GM19035 (cell line): ENCODE measurements around the gene SLC16A3.
"Not testable (repeated sequence)": the region's sequence is repeated elsewhere in the genome, so short reads cannot be mapped to it uniquely, and the experiment has no call there.

Experiments
- ATAC-seq: cut with Tn5 transposase; IDR thresholded peaks from one replicate; pipeline ENCODE4 v1.9.1; 2021; ENCODE audit not compliant: unreplicated experiment

The SLC16A3 gene

DNA sequence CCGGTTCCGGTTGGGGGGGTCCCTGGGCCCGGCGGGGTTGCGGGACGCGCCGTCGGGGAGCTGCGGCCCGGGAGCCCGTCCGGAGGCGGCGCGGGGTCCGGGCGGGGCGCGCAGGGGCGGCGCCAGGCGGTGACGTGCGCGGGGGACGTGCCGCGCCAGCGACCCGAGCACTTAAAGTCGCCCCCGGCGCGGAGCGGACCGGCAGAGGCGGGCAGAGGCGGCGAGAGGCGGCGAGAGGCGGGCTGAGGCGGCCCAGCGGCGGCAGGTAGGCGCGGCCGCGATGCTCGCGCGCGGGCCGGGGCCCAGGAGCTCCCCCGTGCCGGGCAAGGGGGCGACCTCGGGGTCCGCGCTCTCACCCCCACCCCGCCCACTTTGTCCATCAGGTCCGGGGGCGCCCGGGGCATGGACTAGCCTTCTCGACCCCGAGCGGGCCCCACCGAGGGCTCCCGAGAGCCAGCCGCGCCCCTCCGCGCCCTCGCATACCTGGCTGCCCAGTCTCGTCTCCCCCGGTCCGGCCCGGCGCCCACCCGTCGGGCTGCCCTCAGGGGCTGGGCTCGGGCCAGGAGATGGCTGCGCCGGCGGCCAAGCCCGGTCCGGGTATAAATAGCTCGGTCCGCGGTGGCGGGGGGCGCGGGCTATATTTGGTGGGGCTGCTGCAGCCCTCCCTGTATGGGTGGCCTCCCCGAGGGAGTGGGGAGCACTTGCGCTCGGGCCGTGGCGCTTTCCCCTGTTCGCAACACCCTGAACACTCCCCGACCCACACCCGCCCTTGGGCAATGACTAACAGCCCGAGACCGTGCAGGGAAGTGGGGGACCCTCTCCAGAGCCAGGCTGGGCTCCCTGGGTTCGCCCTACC, at the start of gene SLC16A3:
SLC16A3 (plus strand) TSS at position 201 of the 856 bp plus-strand sequence. CDS start 6,967 bp downstream, outside the sequence.
- ATAC-seq: peak; percentile 48

DNA sequence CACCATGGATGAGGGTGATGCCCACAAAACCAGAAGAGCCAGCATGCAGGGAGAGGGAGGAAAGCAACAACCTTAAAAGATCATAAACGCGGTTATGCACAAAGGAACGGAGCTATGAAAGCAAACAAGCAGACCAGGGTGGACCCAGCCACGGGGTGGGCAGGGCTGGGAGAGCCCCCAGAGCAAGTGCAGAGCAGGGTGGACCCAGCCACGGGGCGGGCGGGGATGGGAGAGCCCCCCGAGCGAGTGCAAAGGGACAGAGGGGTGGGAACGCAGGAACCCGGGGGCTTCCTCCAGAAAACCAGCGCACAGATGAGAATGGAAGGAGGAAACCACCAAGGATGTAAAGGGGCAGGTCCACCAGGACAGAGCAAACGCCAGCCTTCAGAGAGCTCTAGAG, 49.4 kb upstream of the SLC16A3 start:
- no peak for ATAC-seq

DNA sequence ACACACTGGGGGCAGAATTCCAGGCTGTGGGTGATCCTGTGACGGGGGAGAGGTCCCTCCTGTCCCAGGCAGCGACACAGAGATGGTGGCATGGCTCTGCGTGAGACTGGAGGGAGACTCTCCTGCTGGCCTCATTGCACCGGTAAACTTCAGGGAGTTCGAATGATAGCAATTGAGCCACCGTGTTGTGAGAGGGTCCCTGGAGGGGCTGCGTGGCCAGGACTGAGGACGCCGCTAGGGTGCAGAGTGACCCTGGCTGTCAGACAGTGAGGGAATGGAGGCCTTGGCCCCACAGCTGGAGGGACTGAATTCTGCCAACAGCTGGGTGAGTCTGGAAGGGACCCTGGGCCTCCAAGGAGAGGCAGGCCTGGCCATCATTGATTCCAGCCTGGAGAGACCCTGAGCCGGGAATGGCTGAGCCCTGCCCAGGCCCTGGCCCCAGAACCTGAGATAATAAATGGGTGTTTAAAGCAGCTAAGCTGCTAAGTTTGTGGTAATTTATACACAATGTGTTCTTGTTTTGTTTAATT, 48.8 kb upstream of the SLC16A3 start:
- ATAC-seq: no peak

DNA sequence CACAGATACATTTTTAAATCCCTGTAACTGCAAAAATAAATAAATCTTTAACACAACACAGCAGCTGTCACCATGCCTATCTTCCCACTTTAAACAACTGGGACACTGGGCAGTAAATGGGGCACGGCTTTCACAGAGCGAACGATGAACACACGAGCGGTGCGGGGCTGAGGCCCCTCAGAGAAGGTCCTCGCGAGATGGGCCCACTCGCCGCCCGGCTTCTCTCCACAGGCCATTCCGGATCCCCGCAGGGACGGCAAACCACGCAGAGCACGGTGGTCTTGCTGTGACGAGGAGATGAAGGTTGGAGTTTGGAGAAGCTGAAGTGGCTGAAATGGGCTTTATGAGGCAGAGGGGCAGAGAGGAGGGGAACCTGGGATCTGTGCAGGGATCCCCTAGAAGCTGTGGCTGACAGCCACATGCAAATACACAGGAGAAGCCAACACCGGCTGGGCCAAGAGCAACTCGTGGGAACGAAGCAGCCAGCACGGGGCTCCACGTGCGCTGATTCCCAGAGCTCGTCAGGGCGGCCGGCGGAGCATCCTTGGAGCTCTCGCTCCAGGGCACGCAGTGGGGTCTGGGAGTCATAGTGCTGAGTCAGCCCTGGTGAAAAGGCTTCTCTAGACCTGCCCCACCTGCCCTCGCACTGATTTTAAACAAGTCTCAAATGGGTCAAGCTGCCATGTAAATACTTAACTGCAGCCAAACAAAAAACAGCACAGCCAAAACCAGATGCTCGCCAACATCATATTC, 47.9 kb upstream of the SLC16A3 start:
- no peak for ATAC-seq

DNA sequence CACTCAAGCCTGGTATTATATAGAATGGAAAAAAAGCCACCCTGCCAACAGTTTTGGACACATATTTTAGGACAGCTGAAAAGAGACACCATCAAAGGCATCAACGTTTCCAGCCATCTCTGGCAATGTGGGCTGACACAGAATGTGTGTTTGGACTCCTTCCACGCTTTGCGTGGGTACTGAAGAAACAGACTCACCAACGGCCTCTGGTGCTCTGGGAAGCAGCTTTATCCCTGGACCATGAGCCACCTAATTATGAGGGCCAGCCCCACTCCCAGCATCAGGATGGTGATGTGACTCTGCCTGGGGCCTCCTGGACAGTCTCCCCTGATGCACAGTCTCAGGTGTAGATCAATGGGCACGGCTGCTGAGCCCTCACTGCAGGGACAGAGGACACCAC, 44.1 kb upstream of the SLC16A3 start:
- ATAC-seq: no peak

DNA sequence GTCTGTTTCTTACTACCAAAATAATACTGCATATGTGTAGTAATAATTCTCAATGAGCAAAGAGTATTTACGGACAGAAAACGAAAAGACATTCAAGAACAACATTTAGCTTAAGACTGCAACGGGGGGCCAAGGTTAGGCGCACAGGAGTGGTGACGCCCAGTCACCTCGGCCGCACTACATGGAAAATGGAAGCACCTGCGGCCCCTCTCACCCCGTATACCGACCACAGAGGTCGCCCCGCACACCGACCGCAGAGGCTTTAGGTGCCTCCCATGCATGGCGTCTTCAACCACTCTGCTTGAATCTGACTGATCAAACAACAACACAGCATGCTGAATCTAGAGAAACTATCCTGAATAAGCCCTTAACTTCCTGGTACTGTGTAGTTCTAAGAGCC, 42.6 kb upstream of the SLC16A3 start:
- no peak for ATAC-seq

DNA sequence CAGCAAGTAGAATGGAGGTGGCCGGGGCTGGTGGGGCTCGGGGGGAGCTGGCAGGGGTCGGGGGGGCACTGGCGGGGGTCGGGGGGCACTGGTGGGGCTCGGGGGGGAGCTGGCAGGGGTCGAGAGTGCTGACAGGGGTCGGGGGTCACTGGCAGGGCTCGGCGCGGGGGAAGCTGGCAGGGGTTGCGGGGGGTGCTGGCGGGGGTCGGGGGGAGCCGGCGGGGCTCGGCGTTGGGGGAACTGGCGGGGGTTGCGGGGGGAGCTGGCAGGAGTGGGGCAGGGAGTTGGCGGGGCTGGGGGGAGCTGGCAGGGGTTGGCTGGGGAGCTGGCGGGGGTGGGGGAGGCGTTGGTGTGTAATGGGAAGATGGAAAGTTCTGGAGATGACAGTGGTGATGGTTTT, 41.3 kb upstream of the SLC16A3 start:
- no peak for ATAC-seq

DNA sequence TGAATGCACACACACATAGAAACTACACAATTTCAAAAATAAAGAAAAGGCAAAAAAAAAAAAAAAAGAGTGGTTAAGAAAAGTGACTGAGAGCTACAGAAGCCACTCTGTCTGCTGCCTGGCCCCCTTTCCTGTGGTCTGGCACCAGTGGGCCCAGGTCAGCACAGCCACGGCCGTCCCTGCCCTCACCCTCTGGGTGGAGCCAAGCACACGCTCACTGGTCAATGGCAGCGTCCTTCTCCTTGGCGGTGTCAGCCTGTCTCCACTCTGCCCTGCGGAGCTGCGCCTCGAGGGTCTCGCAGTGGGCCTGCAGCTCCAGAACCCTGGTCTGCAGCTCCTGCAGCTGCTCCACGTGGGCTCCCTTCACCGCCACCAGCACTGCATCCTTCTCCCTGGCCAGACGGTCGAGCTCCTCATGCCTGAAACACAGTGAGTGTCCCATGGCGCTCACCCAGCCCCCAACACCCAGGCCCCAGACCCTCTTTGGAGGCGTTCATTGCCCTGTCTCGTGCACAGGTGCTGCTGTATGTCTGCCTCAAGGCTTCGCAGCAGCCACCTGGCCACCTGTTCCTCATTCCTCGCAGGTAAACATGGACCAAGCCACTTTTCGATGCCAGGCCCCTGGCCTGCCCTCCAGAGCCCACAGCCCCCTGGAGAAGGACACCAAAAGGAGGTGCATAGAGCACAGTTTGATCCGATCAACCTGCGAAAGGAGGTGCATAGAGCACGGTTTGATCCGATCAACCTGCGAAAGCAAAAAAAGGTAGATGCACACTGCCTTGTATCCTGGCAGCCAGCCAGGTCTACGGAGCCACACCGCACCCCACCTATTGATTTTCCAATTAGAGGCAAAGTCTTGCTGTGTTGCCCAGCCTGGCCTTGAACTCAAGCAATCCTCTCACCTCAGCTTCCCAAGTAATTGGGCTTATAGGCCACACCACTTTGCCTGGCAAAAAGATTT, 40.6 kb upstream of the SLC16A3 start:
- no peak for ATAC-seq

DNA sequence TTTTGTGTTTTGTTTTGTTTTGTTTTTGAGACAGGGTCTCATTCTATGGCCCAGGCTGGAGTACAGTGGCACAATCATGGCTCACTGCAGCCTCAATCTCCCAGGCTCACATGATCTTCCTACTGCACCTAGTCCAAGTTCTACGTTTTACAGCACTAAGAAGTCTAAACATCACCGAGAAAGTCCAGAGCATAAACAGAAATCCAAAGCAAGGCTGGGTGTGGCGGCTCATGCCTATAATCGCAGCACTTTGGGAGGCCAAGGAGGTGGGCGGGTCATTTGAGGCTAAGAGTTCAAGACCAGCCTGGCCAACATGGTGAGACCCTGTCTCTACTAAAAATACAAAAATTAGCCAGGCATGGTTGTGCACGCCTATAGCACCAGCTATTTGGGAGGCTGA, 35.8 kb upstream of the SLC16A3 start:
- not testable (repeated sequence) for ATAC-seq

DNA sequence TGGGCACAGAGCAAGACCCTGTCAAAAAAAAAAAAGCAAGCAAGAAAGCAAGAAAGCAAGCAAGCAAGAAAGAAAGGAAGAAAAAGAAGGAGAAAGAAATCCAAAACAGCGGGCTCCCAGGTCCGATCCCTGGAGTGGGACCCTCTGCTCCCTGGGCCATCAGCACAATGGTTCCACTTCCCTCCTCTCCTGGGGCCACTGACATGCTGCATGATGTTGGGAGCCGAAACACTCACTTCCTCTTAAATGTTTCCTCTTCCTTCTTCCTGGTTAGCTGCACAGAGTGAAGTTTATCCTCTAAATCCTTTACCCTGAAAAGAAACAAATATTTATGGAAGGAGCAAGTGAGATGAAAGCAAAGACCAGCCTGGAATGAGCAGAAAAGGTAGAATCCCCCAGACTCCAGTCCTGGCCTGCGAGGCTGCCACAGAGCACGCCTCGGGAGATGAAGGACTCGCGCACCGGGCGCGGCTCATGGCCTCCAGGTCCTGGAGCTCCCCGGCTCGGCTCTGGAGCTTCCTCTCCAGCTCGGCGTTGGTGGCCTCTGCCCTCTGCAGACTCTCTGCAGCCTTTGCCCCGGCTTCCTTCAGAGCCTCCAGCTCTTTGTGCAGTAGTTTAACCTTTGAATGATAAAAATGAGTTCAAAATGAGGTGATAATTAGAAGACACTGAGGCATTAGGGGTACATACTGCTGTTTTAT, 35.2 kb upstream of the SLC16A3 start:
- no peak for ATAC-seq

DNA sequence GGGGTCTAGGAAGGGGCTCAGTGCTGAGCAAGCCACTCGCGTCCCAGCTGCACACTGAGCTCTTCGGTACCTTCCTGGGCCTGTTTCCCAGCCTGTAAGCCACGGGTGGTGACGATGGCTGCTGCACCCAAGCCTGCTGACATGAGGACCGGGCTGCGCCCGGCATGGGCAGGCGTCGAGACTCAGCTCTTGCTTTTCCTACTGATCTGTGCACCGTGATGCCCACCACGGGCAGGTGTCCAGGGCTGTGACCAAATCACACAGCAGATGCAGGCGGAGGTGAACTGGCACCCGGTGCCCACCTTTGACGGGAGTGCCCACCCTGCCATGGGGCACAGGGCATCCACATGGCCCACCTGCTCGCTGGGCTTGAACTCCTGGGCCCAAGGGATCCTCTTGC, 34.1 kb upstream of the SLC16A3 start:
- ATAC-seq: no peak

DNA sequence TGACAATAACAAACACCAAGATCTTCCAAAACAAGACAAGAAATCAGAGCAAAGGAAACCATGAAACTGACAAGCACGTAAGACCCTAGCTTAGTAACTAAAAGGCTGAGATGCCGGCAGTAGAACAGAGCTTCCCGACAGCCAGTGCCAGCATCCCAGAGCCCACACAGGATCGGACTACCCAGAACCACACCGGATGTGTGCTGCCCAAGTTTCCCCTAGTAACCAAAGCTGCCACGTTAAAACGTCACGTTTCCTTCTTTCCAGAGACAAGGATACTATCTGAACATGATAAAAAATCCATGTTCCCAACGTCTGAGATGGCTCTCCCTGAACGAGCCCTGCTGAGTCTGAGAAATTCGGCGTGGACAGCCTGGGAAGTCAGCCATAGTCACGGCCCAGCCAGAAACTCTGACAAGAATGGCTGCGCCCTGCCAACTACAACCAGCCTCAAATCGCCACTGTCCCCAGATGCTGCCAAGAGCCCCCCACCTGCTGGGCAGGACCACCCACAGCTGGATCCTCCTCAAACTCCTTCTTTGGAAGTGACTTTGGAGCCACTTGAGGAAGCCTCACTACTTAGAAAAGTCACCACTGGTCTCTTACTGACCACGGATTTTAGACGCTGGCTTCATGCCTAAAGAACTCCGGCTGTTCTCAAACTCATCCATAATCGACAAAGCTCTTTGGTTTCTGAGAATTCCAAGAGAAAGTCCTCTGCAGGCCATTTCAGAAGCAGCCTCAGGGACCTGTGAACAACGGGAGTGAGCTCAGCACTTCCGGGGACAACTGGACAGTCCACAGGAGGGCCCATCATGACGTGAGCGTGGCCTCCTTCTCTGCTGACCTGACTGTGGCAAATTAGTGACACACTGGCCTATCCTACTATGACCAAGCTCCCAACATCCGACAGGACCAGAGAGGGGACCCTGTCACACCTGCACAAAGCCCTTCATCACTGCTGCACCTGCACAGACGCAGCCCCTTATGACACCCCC, 32.9 kb upstream of the SLC16A3 start:
- no peak for ATAC-seq

DNA sequence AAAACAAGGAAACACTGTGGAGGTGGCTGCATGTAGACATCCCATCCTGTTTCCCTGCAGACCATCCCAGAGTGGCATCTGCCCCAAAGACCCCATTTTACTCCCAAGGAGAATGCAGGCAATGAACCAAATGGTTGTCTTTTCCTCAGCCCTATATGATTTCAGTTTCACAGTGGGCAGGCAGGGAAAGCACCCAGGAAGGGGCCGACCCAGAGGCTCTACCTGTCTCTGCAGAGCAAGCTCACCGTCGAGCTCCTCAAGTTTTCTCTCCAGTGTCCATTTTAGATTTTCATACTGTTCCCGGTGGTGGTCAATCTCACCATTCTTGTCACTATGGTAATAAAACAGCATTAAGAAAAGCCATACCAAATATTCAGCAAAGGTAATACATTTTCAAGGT, 30.8 kb upstream of the SLC16A3 start:
- ATAC-seq: no peak

DNA sequence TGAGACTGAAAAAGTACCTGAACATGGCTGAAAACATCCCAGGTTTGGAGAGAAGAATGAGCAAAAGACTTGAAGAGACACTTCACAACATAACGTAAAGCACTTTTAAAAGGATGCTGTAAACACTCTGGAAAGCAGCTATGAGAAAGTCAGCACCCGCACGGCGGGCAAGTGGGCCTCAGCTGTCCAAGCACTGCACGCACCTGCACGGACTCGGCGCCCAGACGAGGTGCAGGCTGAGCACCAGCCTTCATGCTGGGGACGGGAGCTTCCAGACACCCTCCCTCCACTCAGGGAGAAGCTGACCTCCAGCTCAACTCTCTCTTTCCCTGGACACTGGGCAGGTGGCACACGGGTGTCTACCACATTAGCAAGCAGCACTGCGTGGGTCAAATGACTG, 29.3 kb upstream of the SLC16A3 start:
- ATAC-seq: no peak

DNA sequence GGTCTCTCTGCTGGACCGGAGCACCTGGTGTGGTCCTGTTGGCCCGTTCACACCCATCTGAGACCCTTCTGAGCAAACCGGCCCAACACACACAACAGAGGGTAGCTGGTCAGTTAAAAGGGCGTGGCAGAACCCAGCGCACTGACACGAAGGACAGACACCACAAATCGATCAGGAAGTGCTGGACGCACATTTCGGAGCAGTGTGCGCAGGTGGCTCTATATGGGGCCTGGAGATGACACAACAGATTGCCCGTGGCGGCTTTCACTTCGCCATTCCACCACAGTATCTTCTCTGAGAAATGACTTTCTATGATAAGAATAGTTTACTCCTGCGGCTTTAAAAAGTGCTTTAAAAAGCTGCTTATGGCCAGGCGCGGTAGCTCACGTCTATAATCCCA, 28.7 kb upstream of the SLC16A3 start:
- ATAC-seq: no peak

DNA sequence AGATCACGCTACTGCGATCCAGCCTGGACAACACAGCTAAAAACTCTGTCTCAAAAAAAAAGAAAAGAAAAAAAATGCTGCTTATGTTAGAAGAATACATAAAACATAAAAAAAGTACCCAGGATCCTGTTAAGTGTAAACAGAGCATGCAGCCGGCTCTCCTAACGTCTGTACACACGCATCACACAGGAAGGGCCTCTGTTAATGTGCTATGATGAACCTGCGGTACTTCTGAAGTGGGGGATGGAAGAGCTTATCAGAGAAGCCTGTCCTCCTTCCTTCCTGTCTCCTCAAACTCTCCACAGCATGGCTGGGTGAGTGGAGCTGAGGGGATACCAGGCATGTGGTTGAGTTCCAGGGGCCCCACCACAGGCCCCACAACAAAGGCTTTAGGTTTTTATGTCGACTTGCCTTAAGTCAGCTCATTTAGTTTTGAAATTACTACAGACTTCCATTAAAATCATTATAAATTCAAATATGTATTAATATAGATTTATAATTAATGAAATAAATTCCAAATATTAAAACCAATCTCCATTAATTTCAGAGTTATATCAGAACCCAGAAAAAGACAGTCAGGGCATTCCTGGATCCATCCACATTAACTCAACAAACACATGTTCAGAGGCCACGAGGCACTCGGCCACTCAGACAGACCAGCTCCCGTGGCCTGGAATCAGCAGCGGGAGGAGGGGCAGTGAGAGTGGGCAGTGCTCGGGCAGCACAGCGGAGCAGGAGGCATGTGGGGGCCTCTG, 27.9 kb upstream of the SLC16A3 start:
- ATAC-seq: no peak

DNA sequence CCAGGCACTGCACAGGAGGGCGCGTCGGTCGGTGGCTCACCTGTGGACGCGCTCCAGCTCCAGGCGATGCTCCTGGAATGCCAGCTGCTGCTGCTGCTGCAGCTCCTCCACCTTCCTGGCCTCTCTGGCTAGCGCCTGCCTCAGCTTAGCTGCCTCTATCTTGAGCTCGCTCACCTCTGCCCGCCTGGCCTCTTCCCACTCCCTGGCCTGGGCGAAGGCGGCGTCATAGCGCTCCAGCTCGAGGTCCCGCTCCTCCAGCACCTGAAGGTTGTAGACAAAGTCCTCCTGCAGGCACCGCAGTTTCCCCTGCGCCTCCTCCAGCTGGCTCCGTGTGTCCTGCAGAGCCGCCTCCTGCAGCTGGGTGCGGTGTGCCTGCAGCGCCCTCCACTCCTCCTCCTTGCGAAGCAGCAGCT, 27.3 kb upstream of the SLC16A3 start:
- no peak for ATAC-seq

DNA sequence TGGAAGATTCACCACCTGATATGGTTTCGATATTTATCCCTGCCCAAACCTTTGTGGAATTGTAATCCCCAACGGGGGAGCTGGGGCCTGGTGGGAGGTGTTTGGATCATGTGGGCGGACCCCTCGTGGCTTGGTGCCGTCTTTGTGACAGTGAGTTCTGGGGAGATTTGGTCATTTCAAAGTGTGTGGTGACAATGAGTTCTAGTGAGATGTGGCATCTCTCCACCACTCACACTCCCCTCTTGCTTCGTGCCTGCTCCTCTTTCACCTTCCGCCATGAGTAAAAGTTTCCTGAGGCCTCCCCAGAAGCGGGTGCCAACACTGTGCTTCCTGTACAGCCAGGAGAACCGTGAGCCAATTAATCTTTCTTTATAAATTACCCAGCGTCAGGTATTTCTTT, 25.9 kb upstream of the SLC16A3 start:
- no peak for ATAC-seq
